ENCODE data around the gene FOSB.

DNA sequence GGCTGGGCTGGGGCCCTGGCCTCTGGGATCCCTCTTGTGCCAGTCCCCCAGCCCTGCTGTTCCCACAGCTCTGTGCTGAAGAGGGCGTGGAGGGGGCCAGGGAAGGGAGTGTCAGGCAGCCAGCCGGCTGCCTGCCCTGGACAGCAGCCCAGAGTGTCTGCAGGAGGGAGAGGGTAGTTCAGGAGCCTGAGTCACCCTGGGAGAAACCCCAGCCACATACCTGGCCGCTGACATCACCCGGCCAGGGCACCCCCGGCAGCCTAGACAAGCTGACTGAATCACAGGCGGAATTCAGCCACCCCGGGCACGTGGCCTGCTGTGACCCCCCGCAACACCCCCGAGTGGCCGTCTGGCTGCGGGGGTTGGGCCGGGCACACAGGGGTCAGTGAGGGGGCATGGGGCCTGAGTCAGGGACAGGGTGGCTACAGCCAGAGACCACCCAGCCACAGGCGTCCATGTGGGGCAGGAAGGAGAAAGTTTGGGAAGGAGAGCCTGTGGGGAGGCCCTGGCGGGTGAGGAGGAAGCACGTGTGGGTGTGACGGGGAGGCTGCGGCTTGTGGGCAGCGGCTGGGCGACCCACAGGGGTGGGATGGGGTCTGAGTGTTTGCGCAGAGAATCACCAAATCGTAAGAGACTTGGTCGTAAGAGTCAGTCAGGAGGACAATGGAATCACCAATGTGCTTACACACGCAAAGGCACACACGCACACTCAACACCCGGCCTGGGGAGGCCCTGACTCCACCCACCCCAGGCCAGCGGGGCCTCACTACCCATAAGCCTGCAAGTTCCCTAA lies 11.9 kb upstream of the FOSB start:
- TF ChIP-seq, protein P1, sequence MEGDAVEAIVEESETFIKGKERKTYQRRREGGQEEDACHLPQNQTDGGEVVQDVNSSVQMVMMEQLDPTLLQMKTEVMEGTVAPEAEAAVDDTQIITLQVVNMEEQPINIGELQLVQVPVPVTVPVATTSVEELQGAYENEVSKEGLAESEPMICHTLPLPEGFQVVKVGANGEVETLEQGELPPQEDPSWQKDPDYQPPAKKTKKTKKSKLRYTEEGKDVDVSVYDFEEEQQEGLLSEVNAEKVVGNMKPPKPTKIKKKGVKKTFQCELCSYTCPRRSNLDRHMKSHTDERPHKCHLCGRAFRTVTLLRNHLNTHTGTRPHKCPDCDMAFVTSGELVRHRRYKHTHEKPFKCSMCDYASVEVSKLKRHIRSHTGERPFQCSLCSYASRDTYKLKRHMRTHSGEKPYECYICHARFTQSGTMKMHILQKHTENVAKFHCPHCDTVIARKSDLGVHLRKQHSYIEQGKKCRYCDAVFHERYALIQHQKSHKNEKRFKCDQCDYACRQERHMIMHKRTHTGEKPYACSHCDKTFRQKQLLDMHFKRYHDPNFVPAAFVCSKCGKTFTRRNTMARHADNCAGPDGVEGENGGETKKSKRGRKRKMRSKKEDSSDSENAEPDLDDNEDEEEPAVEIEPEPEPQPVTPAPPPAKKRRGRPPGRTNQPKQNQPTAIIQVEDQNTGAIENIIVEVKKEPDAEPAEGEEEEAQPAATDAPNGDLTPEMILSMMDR (IDR thresholded peaks at IDR 0.05): no peak
- TF ChIP-seq POLR2A (IDR thresholded peaks at IDR 0.05): peak in 1 of 2 donors; percentile 24
